ENCODE measurements around the gene ATP2A2.

Gene ATP2A2

GRCh38 chr12:110262442-110263388 is 18.3 kb upstream of the ATP2A2 start:
- no peak for DNase-seq

- DNase-seq = no peak
Observed at GRCh38 chr12:110266381-110266960, 14.6 kb upstream of the ATP2A2 start.

- DNase-seq = no peak
Observed at GRCh38 chr12:110266980-110267620, 13.9 kb upstream of the ATP2A2 start.

GRCh38 chr12:110269622-110270124 is 11.4 kb upstream of the ATP2A2 start:
- DNase-seq = no peak

- DNase-seq = no peak
Observed at GRCh38 chr12:110270125-110270962, 10.7 kb upstream of the ATP2A2 start.

GRCh38 chr12:110271015-110271414 is 10.0 kb upstream of the ATP2A2 start:
- DNase-seq = no peak

- no peak for DNase-seq
Observed at GRCh38 chr12:110277530-110278254, 3.4 kb upstream of the ATP2A2 start.

GRCh38 chr12:110278255-110278536 is 2.9 kb upstream of the ATP2A2 start:
- DNase-seq = no peak

- no peak for DNase-seq
Observed at GRCh38 chr12:110279566-110280375, 1.3 kb upstream of the ATP2A2 start.

- peak; percentile 71 for DNase-seq
Observed at GRCh38 chr12:110280392-110280778, 662 bp upstream of the ATP2A2 start.

- DNase-seq = peak; percentile 34
Observed at GRCh38 chr12:110281549-110282299, 677 bp downstream of the ATP2A2 start.

- no peak for DNase-seq
Observed at GRCh38 chr12:110282300-110282860, 1.3 kb downstream of the ATP2A2 start.

- DNase-seq = peak; percentile 20
Observed at GRCh38 chr12:110282956-110283817, 2.1 kb downstream of the ATP2A2 start.

GRCh38 chr12:110284597-110284996 is 3.5 kb downstream of the ATP2A2 start:
- DNase-seq = no peak

- no peak for DNase-seq
Observed at GRCh38 chr12:110286623-110287022, 5.6 kb downstream of the ATP2A2 start.

GRCh38 chr12:110287986-110288385 is 6.9 kb downstream of the ATP2A2 start:
- DNase-seq = no peak

- DNase-seq = no peak
Observed at GRCh38 chr12:110289044-110289710, 8.1 kb downstream of the ATP2A2 start.

GRCh38 chr12:110289711-110290078 is 8.6 kb downstream of the ATP2A2 start:
- no peak for DNase-seq

All from CD4-positive, alpha-beta T cell treated with Interleukin-10 for 1 hour (primary cell).